KOPT-K1 (cell line): ENCODE measurements around the gene CLEC3B.
"Not testable (repeated sequence)": the region's sequence is repeated elsewhere in the genome, so short reads cannot be mapped to it uniquely, and the experiment has no call there.

Experiments
- H3K27ac ChIP-seq: fragments of 200-600 bp; sonication (generic); 2 replicates; pipeline ENCODE4 v1.5.1; 2016; ENCODE audit warnings: antibody characterized with exemption, mild to moderate bottlenecking, low read depth, low read length; ENCODE audit not compliant: poor library complexity, severe bottlenecking
- H3K36me3 ChIP-seq: fragments of 200-600 bp; sonication (generic); 2 replicates; pipeline ENCODE4 v1.5.1; 2017; ENCODE audit warnings: antibody characterized with exemption, mild to moderate bottlenecking, low read length, moderate library complexity; ENCODE audit not compliant: insufficient read depth
- H3K9me3 ChIP-seq: fragments of 200-600 bp; sonication (generic); 2 replicates; pipeline ENCODE4 v1.5.1; 2017; ENCODE audit warnings: antibody characterized with exemption, low read length, mild to moderate bottlenecking; ENCODE audit not compliant: insufficient read depth, poor library complexity, severe bottlenecking

Gene CLEC3B

GRCh38 chr3:45059132-45059531 is 33.0 kb downstream of the CLEC3B start:
- Histone ChIP-seq H3K27ac (no peak overlapping the region), H3K9me3 (no peaks in the 10 kb centered on the region), H3K36me3 (no peaks in the 10 kb centered on the region)

- no peaks in the 10 kb centered on the region for H3K9me3 ChIP-seq
- H3K27ac ChIP-seq, result no peak overlapping the region
- no peaks in the 10 kb centered on the region for H3K36me3 ChIP-seq
Observed at GRCh38 chr3:45060165-45060892, 34.2 kb downstream of the CLEC3B start.

GRCh38 chr3:45062697-45063070 is 36.6 kb downstream of the CLEC3B start:
- Histone ChIP-seq H3K9me3 (no peaks in the 10 kb centered on the region), H3K36me3 (no peaks in the 10 kb centered on the region), H3K27ac (no peak overlapping the region)

GRCh38 chr3:45064512-45065372 is 38.6 kb downstream of the CLEC3B start:
- Histone ChIP-seq H3K9me3 (no peaks in the 10 kb centered on the region), H3K27ac (no peak overlapping the region)

GRCh38 chr3:45065373-45065720 is 39.2 kb downstream of the CLEC3B start:
- Histone ChIP-seq H3K27ac (no peak overlapping the region), H3K9me3 (no peaks in the 10 kb centered on the region), H3K36me3 (no peaks in the 10 kb centered on the region)

More at GRCh38 chr3:45064512-45065372, 38.6 kb downstream of the CLEC3B start:
- no peaks in the 10 kb centered on the region for H3K36me3 ChIP-seq

- H3K9me3 ChIP-seq, result no peaks in the 10 kb centered on the region
- no peak overlapping the region for H3K27ac ChIP-seq
- no peaks in the 10 kb centered on the region for H3K36me3 ChIP-seq
Observed at GRCh38 chr3:45066109-45066801, 40.2 kb downstream of the CLEC3B start.

GRCh38 chr3:45067486-45067885 is 41.4 kb downstream of the CLEC3B start:
- Histone ChIP-seq H3K9me3 (no peaks in the 10 kb centered on the region), H3K27ac (no peak overlapping the region), H3K36me3 (no peaks in the 10 kb centered on the region)

- Histone ChIP-seq H3K36me3 (no peaks in the 10 kb centered on the region), H3K9me3 (no peaks in the 10 kb centered on the region), H3K27ac (no peak overlapping the region)
Observed at GRCh38 chr3:45067941-45068340, 41.8 kb downstream of the CLEC3B start.

- H3K36me3 ChIP-seq, result no peaks in the 10 kb centered on the region
- H3K27ac ChIP-seq, result no peak overlapping the region
- H3K9me3 ChIP-seq, result no peaks in the 10 kb centered on the region
Observed at GRCh38 chr3:45071075-45071474, 45.0 kb downstream of the CLEC3B start.

GRCh38 chr3:45075821-45076625 is 49.9 kb downstream of the CLEC3B start:
- no peaks in the 10 kb centered on the region for H3K36me3 ChIP-seq

GRCh38 chr3:45078256-45078655 is 52.2 kb downstream of the CLEC3B start:
- H3K27ac ChIP-seq, H3K9me3 ChIP-seq: not testable (repeated sequence)

More at GRCh38 chr3:45075821-45076625, 49.9 kb downstream of the CLEC3B start:
- Histone ChIP-seq H3K9me3 (no peaks in the 10 kb centered on the region), H3K27ac (no peak overlapping the region)

GRCh38 chr3:45078910-45079522 is 52.9 kb downstream of the CLEC3B start:
- Histone ChIP-seq H3K27ac (no peak overlapping the region), H3K36me3 (no peaks in the 10 kb centered on the region), H3K9me3 (no peaks in the 10 kb centered on the region)

More at GRCh38 chr3:45078256-45078655, 52.2 kb downstream of the CLEC3B start:
- not testable (repeated sequence) for H3K36me3 ChIP-seq

- Histone ChIP-seq H3K9me3 (no peaks in the 10 kb centered on the region), H3K27ac (no peak overlapping the region), H3K36me3 (no peaks in the 10 kb centered on the region)
Observed at GRCh38 chr3:45079715-45080114, 53.6 kb downstream of the CLEC3B start.

GRCh38 chr3:45080824-45081223 is 54.7 kb downstream of the CLEC3B start:
- H3K9me3 ChIP-seq, result no peaks in the 10 kb centered on the region
- H3K27ac ChIP-seq, result no peak overlapping the region
- H3K36me3 ChIP-seq, result no peaks in the 10 kb centered on the region
